B cell (primary cell): Measurements from ENCODE around the gene MAP7D2.
"Not testable (repeated sequence)": the region's sequence is repeated elsewhere in the genome, so short reads cannot be mapped to it uniquely, and the experiment has no call there.

Experiments
- CTCF ChIP-seq: fragments of 200-600 bp; IDR thresholded peaks from one replicate; pipeline ENCODE4 v1.8.0; 2022; ENCODE audit warnings: antibody characterized with exemption, mild to moderate bottlenecking
- EZH2 ChIP-seq: IDR thresholded peaks from 2 replicates; pipeline ENCODE4 v1.6.1; 2012; ENCODE audit warnings: borderline replicate concordance, low read depth, mild to moderate bottlenecking, moderate library complexity, low read length; ENCODE audit not compliant: insufficient read depth, poor library complexity, severe bottlenecking

GRCh38 chrX:20126833-20127232, 10.1 kb upstream of the MAP7D2 start:
- not testable (repeated sequence) for TF ChIP-seq CTCF, EZH2
